ENCODE results near the gene ANK2.

The ANK2 gene

DNA sequence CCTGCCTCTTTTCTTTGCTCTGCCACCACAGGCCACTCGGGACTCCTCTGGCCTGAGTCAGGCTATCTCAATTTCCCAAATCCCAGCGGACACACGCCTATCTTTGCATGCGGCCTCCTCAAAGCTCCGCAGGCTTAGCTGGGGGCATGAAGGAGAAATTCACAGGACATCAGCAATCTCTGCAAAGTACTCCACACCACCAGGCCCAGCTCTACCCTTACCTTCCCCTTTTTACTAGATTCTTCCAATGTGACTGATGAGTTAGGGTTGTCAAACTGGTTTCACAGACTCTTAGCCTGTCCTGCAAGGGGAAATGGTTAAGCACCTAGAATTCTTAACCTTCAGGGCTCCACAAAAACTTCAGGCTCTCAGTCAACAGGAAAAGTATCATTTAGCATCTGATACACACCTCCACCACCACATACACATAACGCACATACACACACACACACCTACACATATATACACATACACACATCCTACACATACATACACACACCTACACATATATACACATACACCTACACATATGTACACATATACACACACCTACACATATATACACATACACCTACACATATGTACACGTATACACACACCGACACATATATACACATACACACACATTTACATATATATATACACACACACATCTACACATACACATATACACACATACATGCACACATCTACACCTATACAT is 349.1 kb downstream of the ANK2 start:
- no peak for DNase-seq (ENCODE audit: low read depth)

DNA sequence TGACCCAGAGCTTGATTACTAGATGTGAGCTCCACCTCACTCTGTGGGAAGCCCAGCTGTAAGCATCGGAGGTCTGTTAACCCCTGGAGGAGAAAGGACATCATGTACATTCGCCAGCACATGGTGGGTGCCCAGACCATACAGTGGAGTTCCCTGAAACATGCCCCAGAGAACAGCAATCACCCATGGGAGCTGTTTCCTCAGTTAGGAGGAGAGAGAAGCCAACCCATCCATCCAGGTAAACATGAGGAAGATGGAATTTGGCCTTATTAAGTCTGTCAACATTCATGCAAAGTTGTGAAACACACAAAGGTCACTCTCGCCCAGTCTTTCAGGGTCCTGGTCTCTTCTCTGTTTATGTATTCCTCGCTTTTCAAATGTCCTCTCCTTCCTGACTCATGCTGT is 354.7 kb downstream of the ANK2 start:
- no peak for DNase-seq (ENCODE audit: low read depth)

DNA sequence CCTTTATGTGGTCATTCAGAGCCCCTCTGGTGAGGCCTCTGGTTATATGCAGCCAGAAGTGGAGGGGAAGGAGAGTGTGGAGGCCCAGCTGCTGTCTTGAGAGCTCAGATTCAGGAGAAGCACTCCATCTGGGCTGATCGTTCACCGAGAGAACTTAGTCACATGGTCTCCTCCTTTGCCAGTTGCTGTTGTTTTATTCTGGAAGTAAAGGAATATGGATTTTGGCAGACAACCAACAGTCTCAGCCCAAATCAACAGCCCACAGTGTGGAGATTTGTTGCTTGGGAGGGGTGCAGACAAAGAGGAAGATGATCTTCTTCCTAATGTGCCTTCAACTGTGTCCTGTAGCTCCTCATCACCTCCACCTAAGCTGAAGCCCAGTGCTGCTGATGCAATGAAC is 355.4 kb downstream of the ANK2 start:
- no peak for DNase-seq (ENCODE audit: low read depth)

DNA sequence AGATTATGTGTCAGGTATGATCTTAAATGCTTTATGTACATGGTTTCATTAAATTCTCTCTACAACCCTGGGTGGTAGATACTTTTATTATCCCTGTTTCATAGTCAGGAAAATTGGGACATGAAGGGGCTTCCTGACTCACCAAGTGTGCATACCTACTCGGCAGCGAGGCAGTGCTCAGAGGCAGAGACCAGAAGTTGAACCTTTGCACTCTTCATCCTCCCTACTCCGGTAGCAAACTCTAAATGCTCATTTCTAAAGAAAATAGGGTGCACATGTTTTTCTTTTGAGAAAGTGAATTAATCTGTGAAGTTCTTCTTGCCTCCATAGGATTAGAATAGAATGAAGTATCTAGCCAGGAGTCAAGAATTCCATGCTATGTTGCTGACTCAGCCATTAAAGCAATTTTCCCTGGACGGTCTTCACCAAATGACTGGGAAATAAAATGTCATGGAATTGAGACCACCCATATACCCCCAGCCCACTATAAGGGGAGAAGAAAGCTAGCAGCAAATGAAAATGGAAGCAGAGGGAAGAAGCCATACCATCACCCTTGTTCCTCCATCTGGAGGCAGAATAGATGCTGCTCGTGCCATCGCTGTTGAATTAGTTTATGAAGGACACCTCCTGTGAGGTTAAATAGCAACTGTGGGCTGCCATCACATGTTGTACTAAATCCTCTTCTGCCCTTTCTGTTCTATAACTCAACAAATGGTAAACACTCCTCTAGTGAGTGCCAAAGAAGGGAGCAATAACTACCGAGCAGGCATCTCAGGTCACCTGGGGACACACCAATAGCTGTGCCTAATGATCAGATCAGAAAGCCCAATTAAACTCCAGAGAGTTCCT is 356.6 kb downstream of the ANK2 start:
- no peak for DNase-seq (ENCODE audit: low read depth)

DNA sequence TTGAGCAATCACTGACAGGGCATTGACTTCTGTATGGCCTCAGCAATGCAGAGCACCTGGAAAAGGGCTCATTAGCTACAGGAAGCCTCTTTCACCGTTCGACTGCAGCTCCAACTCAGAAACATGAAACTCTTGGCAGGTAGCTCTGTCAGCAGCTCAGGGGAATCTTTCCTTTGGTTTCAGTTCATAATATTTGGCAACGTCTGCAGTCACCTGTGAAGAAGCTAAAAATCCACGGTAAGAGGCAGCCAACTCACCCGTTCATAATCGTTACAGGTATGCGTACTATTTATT is 357.2 kb downstream of the ANK2 start:
- DNase-seq (ENCODE audit: low read depth): no peak

DNA sequence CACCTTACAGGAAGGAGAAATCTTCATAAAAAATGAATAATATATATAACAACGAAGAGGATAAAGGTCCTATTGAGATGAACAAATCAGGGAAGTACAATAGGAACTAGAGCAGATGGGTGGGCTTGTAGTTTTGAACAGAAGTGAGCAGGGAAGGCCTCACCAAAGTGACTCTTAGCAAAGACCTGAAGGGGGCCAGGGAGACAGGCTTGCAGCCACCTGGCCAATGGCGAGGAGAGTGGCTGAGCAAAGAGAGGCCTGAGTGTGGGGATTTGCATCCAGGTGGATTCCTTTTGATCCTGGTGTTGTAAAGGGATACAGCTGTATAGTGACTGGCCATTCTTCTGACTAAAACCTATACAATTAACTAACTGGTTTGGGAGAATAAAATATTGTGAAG is 358.0 kb downstream of the ANK2 start:
- DNase-seq (ENCODE audit: low read depth): no peak

DNA sequence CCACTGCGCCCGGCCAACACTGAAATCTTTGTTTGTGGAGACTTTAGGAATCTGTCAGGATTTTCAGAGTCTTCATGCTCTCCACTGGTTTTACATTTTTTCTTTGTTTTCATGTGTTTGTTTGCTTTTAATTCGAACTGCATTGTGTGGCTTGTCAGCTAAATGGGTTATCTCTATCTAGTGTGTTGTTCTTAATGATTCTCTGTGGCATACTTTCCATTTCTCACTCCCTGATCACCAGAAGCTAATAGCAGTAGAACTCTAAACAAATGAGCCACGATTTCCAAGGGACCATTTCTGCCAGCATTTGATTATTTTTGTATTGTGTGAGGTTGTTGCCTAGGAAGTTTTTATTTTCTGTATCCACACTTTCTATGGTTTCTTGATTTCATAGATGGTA is 359.7 kb downstream of the ANK2 start:
- DNase-seq (ENCODE audit: low read depth): no peak

DNA sequence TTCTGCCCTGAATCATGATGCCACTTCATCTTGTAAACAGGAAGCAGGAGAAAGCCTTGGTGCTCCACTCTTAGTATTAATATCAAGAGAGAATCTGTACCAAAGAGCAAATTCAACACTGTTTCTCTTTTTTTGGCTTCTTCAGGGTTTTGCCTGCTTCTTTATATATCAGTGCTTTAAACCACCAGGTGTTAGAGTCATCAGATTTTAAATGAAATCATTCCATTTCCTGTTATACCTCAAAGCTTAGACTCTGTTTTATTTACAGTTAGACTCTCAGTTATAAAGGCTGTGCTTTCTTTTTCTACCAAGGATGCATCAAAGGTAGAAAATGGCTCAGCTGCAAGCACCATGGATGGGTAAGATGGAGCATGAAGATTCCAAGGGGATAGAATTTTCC is 361.2 kb downstream of the ANK2 start:
- no peak for DNase-seq (ENCODE audit: low read depth)

DNA sequence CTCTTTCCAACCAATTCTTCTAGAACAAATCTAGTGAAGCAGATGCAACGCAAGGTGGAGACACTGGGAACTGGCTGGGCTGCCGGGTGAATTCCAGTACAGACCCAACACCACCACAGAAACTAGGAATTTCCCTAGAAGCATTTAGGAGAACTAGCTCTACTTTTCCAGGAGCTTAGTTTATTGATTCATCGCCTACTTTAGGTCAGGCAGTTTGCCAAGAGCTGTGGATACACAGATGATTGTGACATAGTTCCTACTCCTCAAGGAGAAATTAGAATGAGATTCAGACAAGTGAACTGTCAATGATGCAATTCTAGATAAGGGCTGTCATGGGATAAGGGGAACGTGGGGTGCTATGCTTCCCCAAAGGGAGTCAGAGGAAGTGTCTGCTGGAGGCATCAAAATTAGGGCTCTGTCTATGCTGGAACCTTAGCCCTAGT is 362.1 kb downstream of the ANK2 start:
- no peak for DNase-seq (ENCODE audit: low read depth)

DNA sequence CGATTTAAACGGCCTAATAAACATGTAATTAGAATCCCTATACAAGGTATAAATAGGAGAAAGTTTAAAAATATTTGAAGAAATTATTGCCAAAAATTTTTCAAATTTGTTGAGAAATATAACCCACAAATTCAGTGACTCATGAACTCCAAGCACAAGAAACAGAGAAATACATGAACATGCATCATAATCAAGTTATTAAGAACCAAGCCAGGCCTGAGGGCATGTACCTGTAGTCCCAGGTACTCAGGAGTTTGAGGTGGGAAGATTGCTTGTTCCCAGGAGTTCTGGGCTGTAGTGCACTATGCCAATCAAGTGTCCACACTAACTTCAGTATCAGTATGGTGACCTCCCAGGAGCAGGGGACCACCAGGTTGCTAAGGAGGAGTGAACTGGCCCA is 370.2 kb downstream of the ANK2 start:
- DNase-seq (ENCODE audit: low read depth): no peak

DNA sequence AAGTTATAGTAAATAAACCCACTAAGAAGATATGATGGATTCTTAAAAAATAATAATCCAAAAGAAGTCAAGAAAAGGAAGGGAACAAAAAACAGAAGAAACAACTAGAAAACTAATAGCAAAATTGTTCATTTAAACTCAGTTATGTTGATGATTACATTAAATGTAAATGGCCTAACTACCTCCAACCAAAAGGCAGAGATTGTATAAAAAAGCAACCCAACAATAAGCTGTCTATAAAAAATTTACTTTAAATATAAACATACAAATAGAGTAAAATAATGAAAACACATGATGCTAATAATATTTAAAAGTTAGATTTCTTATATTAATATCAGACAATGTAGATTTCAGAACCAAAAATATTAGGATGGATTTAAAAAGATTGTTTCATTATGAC is 371.5 kb downstream of the ANK2 start:
- DNase-seq (ENCODE audit: low read depth): no peak

DNA sequence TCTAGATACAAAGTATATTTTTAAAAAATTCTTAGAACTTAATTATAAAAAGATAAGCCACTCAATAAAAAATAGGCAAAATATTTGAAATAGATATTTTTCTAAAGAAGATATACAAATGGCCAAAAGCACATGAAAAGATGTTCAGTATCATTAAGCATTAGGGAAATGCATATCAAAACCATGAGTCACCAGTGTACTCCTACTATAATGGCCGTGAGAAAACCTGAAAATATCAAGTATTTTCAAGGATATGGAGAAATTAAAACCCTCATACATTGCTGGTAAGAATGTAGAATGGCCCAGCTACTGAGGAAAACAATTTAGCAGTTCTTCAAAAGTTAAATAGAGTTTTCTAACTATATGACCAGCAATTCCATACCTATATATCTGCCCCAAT is 374.2 kb downstream of the ANK2 start:
- DNase-seq (ENCODE audit: low read depth): no peak

DNA sequence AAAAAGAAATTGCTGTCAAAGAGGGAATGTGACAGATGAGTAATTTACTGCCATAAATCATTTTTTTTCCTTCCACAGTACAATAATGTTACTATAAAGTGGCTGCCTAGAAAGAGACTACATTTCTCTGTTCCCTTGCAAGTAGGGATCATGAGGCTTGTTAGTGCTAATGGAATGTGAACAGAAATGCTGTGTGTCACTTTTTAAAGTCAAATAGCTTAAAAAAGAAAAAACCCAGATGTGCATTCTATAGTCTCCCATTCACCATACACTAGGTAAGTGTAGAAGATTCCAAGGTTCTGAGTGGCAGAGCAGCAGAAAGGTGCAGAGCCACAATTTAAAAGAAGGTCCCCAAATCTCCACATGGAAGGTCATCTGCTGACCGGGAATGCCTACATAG is 383.7 kb downstream of the ANK2 start:
- no peak for DNase-seq (ENCODE audit: low read depth)
